Stimulated activated CD4-positive, alpha-beta T cell treated with anti-CD3 and anti-CD28 coated beads, Interleukin-1b, Interleukin-23, amount 100 ng/mL, for 48 hours (primary cell): ENCODE results near the gene C16orf46.
"Not testable (repeated sequence)": the region's sequence is repeated elsewhere in the genome, so short reads cannot be mapped to it uniquely, and the experiment has no call there.

Experiments
- DNase-seq: peaks from one replicate; pipeline ENCODE4 v3.0.0-alpha.2; 2020

Gene C16orf46, protein sequence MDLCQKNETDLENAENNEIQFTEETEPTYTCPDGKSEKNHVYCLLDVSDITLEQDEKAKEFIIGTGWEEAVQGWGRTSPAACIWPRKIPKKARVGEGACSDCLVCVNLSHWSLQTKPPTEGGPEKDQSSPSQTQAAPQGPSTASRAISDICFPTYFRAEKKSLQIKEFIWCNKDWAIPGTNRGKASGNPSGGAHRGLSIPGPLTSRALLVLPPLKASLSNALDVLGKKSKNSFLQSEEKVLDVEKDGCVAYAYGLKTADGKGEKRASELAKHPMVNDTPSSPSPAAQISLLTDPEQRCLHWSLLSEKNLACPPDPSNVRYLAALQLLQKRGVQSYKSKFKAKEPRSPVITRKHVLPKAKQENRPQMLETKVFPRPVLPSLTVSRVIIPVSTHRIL

DNA sequence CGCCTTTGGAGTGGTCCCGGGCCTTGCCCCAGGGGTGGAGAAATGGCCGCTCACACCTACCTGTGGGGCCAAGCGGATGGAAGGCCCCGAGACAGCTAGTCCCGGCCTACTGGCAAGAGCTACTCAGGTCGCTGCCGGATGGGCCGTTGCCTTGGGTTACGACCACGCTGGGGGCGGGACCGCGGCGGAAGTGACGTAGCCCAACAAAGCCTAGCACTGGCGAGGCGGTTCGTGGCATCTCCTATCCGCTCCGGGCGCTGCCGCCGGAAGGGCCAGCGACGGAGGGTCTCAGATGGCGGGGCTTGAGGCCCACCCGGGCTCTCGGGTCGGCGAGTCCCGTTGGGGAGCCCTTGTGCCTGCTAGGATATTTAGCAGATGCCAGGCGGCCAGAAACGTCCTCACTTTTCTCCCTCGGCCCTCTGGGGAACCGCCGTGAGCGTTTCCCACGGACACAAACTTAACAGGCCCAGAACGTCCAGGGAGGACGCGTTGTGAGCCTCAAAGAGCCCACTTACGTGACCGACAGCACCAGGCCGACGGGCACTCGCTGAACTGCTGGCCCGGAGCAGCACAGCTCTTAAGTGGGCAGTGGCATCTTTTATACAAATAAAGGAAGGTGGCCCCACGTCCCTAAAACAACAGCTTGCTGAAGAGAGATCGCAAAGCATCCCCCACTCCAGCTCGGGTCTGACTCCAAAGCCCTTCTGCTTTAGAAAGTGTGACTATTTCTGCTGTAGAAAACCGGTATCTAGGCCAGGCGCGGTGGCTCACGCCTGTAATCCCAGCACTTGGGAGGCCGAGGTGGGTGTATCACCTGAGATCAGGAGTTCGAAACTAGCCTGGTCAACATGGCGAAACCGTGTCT is at the start of gene C16orf46:
C16orf46 (minus strand) TSS at position 163 of the 865 bp plus-strand sequence. CDS start 13,283 bp downstream, outside the sequence.
- DNase-seq, result peak; percentile 98

- DNase-seq, result no peak
Observed at GRCh38 chr16:81123092-81123852, 46.2 kb upstream of the C16orf46 start.

GRCh38 chr16:81121474-81121990 is 44.5 kb upstream of the C16orf46 start:
- no peak for DNase-seq

DNA sequence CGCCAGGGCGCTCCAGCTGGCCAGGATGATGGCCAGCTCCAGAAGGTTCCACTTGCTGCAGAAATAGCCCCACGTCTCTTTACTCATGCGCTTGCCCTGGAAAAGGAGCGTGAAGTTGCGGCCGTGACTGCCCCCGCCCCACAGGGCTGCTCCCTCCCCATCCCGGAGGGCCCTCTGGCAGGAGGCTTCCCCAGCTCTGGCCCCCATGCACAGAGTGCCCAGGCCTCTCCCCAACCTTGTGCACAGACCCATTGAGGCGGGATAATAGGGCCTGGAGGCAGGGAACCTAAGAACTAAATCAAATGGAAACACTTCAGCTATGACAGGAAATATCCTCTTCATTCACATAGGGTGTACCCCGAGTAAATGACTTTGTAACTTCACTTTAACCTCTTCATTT is 40.4 kb upstream of the C16orf46 start:
- no peak for DNase-seq

DNA sequence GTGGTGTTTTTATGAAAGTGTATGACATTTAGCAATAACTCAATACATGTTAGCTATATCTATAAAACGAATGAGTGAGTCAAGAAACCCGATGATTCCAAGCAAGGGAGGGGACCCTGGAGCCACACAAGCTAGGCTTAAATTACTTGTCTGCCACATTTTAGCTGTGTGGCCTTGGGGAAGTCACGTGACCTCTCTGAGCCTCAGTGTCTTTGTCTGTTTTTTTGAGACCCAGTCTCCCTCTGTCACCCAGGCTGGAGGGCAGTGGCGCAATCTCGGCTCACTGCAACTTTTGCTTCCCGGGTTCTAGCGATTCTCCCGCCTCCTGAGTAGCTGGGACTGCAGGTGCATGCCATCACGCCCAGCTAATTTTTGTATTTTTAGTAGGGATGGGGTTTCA is 39.2 kb upstream of the C16orf46 start:
- no peak for DNase-seq

GRCh38 chr16:81112453-81112852 is 35.4 kb upstream of the C16orf46 start:
- no peak for DNase-seq

- not testable (repeated sequence) for DNase-seq
Observed at GRCh38 chr16:81109274-81109673, 32.2 kb upstream of the C16orf46 start.

- DNase-seq, result no peak
Observed at GRCh38 chr16:81107511-81107910, 30.5 kb upstream of the C16orf46 start.

DNA sequence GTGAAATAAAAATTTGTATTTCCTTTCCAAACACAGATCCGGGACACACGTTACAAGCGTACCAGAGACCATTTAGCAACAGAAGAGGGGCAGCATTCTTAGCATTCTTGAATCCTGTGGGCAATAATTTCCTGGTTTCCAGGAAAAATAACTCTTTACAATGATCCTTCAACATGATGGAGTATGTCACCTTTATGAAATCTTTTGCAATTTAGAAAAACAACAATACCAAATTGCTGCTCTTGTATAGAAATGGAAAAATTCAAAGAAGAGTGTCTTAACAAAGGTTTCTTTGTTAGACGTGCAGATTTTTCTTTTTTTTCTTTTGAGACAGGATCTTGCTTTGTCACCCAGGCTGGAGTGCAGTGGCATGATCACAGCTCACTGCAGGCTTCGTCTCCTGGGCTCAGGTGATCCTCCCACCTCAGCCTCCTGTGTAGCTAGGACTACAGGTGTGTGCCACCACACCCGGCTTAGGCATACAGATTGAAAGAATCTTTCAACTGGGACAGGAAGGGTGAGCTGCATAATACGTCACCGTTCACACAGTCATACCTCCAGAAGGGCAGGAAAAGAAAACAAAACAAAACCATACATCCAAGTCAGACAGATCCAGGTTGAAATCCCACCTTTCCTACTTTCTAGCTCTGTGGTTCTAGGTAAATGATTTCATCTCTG is 29.9 kb upstream of the C16orf46 start:
- DNase-seq, result no peak

DNA sequence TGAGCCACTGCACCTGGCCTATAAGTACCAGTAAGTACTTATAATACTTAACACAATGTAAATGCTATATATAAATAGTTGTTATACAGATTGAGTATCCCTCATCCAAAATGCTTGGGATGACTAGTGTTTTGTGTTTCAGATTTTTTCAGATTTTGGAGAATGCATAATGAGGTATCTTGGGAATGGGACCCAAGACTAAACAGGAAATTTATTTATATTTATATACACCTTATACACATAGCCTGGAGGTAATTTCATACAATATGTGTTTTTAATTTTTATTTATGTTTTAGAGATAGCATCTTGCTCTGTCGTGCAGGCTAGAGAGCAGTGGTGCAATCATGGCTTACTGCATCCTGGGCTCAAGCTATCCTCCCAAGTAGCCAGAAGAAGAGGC is 28.9 kb upstream of the C16orf46 start:
- DNase-seq, result no peak

DNA sequence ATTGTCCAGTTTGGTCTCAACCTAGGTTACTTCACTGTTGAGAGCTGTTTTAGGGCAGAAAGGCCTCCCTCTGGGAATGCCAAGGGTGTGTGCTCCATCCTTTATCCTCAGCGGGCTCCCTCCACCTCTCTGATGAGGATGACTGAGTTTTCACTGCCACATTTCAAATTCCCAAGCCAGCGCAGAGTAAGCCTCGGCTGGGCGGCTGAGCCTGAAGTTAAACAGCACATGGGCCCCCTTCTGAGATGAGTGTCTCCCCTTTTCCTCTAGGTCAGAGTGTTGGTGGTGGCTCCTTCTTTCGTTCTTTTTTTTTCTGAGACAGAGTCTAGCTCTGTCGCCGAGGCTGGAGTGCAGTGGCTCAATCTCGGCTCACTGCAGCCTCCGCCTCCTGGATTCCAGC is 24.7 kb upstream of the C16orf46 start:
- DNase-seq, result no peak

DNA sequence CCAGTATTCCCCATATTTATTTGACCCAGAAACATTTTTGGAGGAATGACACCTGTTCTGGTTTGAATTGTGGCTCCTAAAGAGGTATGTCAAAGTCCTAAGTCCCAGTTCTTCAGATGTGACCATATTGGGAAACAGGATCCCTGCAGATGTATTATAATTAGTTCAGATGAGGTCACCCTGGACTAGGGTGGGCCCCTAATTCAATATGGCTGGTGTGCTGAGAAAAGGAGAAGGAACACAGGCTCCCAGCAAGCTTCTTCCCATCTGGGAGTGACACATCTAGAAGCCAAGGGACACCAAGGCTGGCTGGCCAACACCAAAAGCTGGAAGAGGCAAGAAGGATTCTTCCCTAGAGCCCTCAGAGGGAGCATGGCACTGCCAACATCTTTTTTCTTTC is 22.9 kb upstream of the C16orf46 start:
- DNase-seq, result no peak

GRCh38 chr16:81097230-81097629 is 20.2 kb upstream of the C16orf46 start:
- DNase-seq, result no peak

- DNase-seq, result no peak
Observed at GRCh38 chr16:81096715-81097208, 19.7 kb upstream of the C16orf46 start.

- peak; percentile 98 for DNase-seq
Observed at GRCh38 chr16:81095953-81096714, 19.1 kb upstream of the C16orf46 start, which contains the start of gene GCSH. TSS of gene GCSH (minus strand) at chr16:81096395. CDS start at chr16:81096278, 117 bp downstream.

GRCh38 chr16:81095653-81095952 is 18.6 kb upstream of the C16orf46 start:
- no peak for DNase-seq

DNA sequence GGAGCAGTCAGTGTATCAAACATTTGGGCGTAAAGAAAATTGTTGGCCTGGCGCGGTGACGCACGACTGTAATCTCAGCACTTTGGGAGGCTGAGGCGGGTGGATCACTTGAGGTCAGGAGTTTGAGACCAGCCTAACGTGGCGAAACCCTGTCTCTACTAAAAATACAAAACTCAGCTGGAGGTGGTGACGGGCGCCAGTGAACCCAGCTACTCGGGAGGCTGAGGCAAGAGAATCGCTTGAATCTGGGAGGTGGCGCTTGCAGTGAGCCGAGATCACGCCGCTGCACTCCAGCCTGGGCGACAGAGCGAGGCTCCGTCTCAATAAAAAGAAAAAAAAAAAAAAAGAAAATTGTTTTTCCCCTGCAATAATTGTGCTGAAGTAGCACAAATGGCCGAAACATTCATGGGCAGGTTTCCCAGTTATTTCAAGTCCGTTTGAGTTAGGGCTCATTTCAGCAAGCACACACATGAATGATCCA is 17.8 kb upstream of the C16orf46 start:
- DNase-seq, result no peak

GRCh38 chr16:81088836-81089235 is 11.8 kb upstream of the C16orf46 start:
- DNase-seq, result no peak

GRCh38 chr16:81081014-81081413 is 4.0 kb upstream of the C16orf46 start:
- no peak for DNase-seq

- DNase-seq, result no peak
Observed at GRCh38 chr16:81080233-81080632, 3.2 kb upstream of the C16orf46 start.

GRCh38 chr16:81076566-81077075 is 417 bp downstream of the C16orf46 start:
- peak; percentile 89 for DNase-seq
